A549 (cell line): ENCODE results near the gene MSMP. TPM values are rescaled to one million over a fixed set of nuclear protein-coding genes. Genes with fewer than 3 reads are reported as not detected.
A peak's percentile ranks its signal among the peaks of the same experiment; 100 is the strongest.

Experiments
- ATAC-seq, 2 experiments: fragments of 200-7000 bp in 1 of 2; fragments of >200 bp in 1 of 2; cut with Nextera tagmentation in 1 of 2; cut with Tn5 transposase in 1 of 2; 3 replicates each; pipeline versions ENCODE4 v1.8.0 to v1.9.1; 2018 to 2020; ENCODE audit warnings: mild to moderate bottlenecking in 1 of 2, moderate library complexity in 1 of 2
- CTCF ChIA-PET: fragments of 300-600 bp; sonication (Branson Sonifier 250); formaldehyde crosslinking; extraction: SDS; loops from one replicate; lab custom pipeline; 2021; ENCODE audit warnings: antibody characterized with exemption, inconsistent platforms; lab: Yijun Ruan, JAX
- POLR2A ChIA-PET: fragments of 350-600 bp; formaldehyde crosslinking; extraction: SDS; loops from one replicate; lab custom pipeline; 2021; ENCODE audit warnings: antibody characterized with exemption, inconsistent platforms; lab: Yijun Ruan, JAX
- DNase-seq, 2 experiments: peaks; one replicate each; pipeline versions ENCODE4 v3.0.0 to v3.0.0-alpha.2; 2011 to 2016; ENCODE audit warnings: low read depth in 1 of 2, low spot score in 1 of 2
- FAIRE-seq: peaks from 2 replicates; lab custom pipeline; 2011; peaks lifted over from hg19 to GRCh38; lab: Jason Lieb, UNC
- H3K27ac ChIP-seq, 2 experiments: fragments of >200 bp; sonication (Bioruptor Twin); formaldehyde crosslinking; 3 replicates each; pipeline ENCODE4 v1.5.1; 2016 to 2017
- H3K4me1 ChIP-seq: fragments of >200 bp; sonication (Bioruptor Twin); formaldehyde crosslinking; 3 replicates; pipeline ENCODE4 v1.6.1; 2016
- H3K4me2 ChIP-seq: fragments of >200 bp; sonication (Bioruptor Twin); formaldehyde crosslinking; 3 replicates; pipeline ENCODE4 v1.6.1; 2016
- H3K4me3 ChIP-seq: fragments of >200 bp; sonication (Bioruptor Twin); formaldehyde crosslinking; 3 replicates; pipeline ENCODE4 v1.5.1; 2016
- H3K9me3 ChIP-seq: fragments of >200 bp; sonication (Bioruptor Twin); formaldehyde crosslinking; 3 replicates; pipeline ENCODE4 v1.6.1; 2016
- CBX2 ChIP-seq: fragments of 200-600 bp; sonication (generic); IDR thresholded peaks from 2 replicates; pipeline ENCODE4 v1.6.1; 2016; ENCODE audit warnings: low read depth, mild to moderate bottlenecking, borderline replicate concordance
- CBX8 ChIP-seq: fragments of 200-600 bp; sonication (generic); IDR thresholded peaks from 2 replicates; pipeline ENCODE4 v1.6.1; 2016
- CEBPB ChIP-seq, 2 experiments: fragments of >200 bp in 1 of 2; sonication (Bioruptor Twin) in 1 of 2; formaldehyde crosslinking in 1 of 2; IDR thresholded peaks; 2 replicates each; pipeline ENCODE4 v1.6.1; 2012 to 2016
- EHF ChIP-seq: fragments of 250-450 bp; sonication (Bioruptor Pico); IDR thresholded peaks from 2 replicates; pipeline ENCODE4 v1.5.0; 2020; ENCODE audit warnings: mild to moderate bottlenecking
- EP300 ChIP-seq, 2 experiments: fragments of >200 bp; sonication (Bioruptor Twin); formaldehyde crosslinking; IDR thresholded peaks; 2 replicates in 1 of 2; 3 replicates in 1 of 2; pipeline ENCODE4 v1.6.1; 2016 to 2017
- ESRRA ChIP-seq: fragments of 150-350 bp; IDR thresholded peaks from 2 replicates; pipeline ENCODE4 v1.6.1; 2014; ENCODE audit warnings: mild to moderate bottlenecking, low read length, borderline replicate concordance
- FOSB ChIP-seq: fragments of 250-450 bp; sonication (Bioruptor Pico); IDR thresholded peaks from 2 replicates; pipeline ENCODE4 v1.5.0; 2020; ENCODE audit warnings: mild to moderate bottlenecking, moderate library complexity
- GATA3 ChIP-seq: IDR thresholded peaks from 2 replicates; pipeline ENCODE4 v1.6.1; 2012; ENCODE audit warnings: borderline replicate concordance
- HDAC2 ChIP-seq: fragments of 200-600 bp; sonication (generic); IDR thresholded peaks from 2 replicates; pipeline ENCODE4 v1.6.1; 2016
- HEYL ChIP-seq: fragments of 250-450 bp; sonication (Bioruptor Pico); IDR thresholded peaks from 2 replicates; pipeline ENCODE4 v1.8.0; 2021; ENCODE audit warnings: mild to moderate bottlenecking, moderate library complexity
- HMGXB4 ChIP-seq: fragments of 250-450 bp; sonication (Bioruptor Pico); IDR thresholded peaks from 2 replicates; pipeline ENCODE4 v1.5.0; 2021; ENCODE audit warnings: mild to moderate bottlenecking, moderate library complexity, borderline replicate concordance
- HOXB5 ChIP-seq: fragments of 250-450 bp; sonication (Bioruptor Pico); IDR thresholded peaks from 2 replicates; pipeline ENCODE4 v1.5.0; 2020; ENCODE audit warnings: mild to moderate bottlenecking, moderate library complexity
- JUN ChIP-seq, 2 experiments: fragments of >200 bp; sonication (Bioruptor Twin); formaldehyde crosslinking; IDR thresholded peaks; 2 replicates in 1 of 2; 3 replicates in 1 of 2; pipeline ENCODE4 v1.6.1; 2016 to 2017
- KDM1A ChIP-seq: fragments of 200-600 bp; sonication (generic); IDR thresholded peaks from 2 replicates; pipeline ENCODE4 v1.6.1; 2016; ENCODE audit warnings: low read depth, mild to moderate bottlenecking
- MAFK ChIP-seq: fragments of 450-650 bp; IDR thresholded peaks from 2 replicates; pipeline ENCODE4 v1.6.1; 2014; ENCODE audit not compliant: partially characterized antibody
- NPAS2 ChIP-seq: fragments of 250-450 bp; sonication (Bioruptor Pico); IDR thresholded peaks from 2 replicates; pipeline ENCODE4 v1.8.0; 2022; ENCODE audit warnings: mild to moderate bottlenecking, moderate library complexity, borderline replicate concordance
- POLR2AphosphoS2 ChIP-seq: conservative IDR thresholded peaks from 2 replicates; pipeline ENCODE4 v1.6.1; 2012; ENCODE audit warnings: low read length, improper control_type of control experiment, inconsistent platforms
- RNF2 ChIP-seq: fragments of 200-600 bp; sonication (generic); IDR thresholded peaks from 2 replicates; pipeline ENCODE4 v1.6.1; 2016; ENCODE audit warnings: low read depth, mild to moderate bottlenecking, antibody characterized with exemption, moderate library complexity, borderline replicate concordance
- TFCP2L1 ChIP-seq: fragments of 250-450 bp; sonication (Bioruptor Pico); IDR thresholded peaks from 2 replicates; pipeline ENCODE4 v1.5.0; 2021; ENCODE audit warnings: mild to moderate bottlenecking
- ZC3H11A ChIP-seq: fragments of 450-650 bp; IDR thresholded peaks from 2 replicates; pipeline ENCODE4 v1.6.1; 2014; ENCODE audit warnings: antibody characterized with exemption, mild to moderate bottlenecking
- ZNF302 ChIP-seq: fragments of 250-450 bp; sonication (Bioruptor Pico); IDR thresholded peaks from 2 replicates; pipeline ENCODE4 v1.9.0; 2021; ENCODE audit warnings: inconsistent platforms, mild to moderate bottlenecking, moderate library complexity
- ZSCAN20 ChIP-seq: fragments of 250-450 bp; sonication (Bioruptor Pico); IDR thresholded peaks from 2 replicates; pipeline ENCODE4 v1.8.0; 2022; ENCODE audit warnings: mild to moderate bottlenecking, moderate library complexity
- WGBS: methylation state at CpG from one replicate; pipeline ENCODE4 v1.1.6; 2017; ENCODE audit errors: missing lambda C conversion rate; 5-methylcytosine and 5-hydroxymethylcytosine counted together
- polyA plus RNA-seq, 4 experiments: library from polyadenylated mRNA; depleted of rRNA in 3 of 4; stranded (reverse); fragments of >200 nt; fragmentation: RNase III in 1 of 4; extraction: RNeasy Plus Mini Kit Qiagen cat#74134 plus additional on column Dnase treatment in 1 of 4; gene quantifications; 2 replicates in 3 of 4; 3 replicates in 1 of 4; pipeline ENCODE4 v1.2.3, GENCODE V29; 2011 to 2017

Gene MSMP
- polyA plus RNA-seq, 2 of the 4 experiments (the other 2 are of a cell fraction) = not detected

- Histone ChIP-seq H3K27ac (no peak overlapping the region), H3K4me1 (peaks cover 23% of the 10 kb centered on the region), H3K4me2 (no peak overlapping the region), H3K9me3 (no peaks in the 10 kb centered on the region), H3K4me3 (no peak overlapping the region)
- WGBS = 88% methylated on average over 1 of the region's 1 CpG
- DNase-seq (no peak), ATAC-seq (no peak), FAIRE-seq (no peak)
- no peak for TF ChIP-seq HDAC2
- no peak for TF ChIP-seq FOSB (CRISPR knock-in tag)
- no peak for TF ChIP-seq KDM1A
- no peak for TF ChIP-seq EHF (CRISPR knock-in tag)
- no peak for TF ChIP-seq HOXB5 (CRISPR knock-in tag)
- TF ChIP-seq HEYL (CRISPR knock-in tag) = no peak
- no peak for TF ChIP-seq POLR2AphosphoS2
- POLR2A ChIA-PET = no interaction called here
- CTCF ChIA-PET = interaction anchor here (0.8 to 13.6 kb wide), 8 partner anchors 12 to 74 kb away, joined by 3 to 122 read pairs (median 4); no protein-coding TSS in a partner anchor
Observed at GRCh38 chr9:35769763-35770162, 15.7 kb upstream of the MSMP start.

GRCh38 chr9:35767458-35767857 lies 13.4 kb upstream of the MSMP start:
- Histone ChIP-seq H3K9me3 (no peaks in the 10 kb centered on the region), H3K4me2 (no peak overlapping the region), H3K27ac (no peak overlapping the region), H3K4me3 (no peak overlapping the region), H3K4me1 (peaks cover 23% of the 10 kb centered on the region)
- CTCF ChIA-PET = interaction anchor here (0.7 to 13.6 kb wide), 4 partner anchors 18 to 188 kb away, joined by 3 to 122 read pairs (median 4); no protein-coding TSS in a partner anchor
- WGBS = 92% methylated on average over 1 of the region's 1 CpG
- TF ChIP-seq CEBPB (IDR thresholded peaks at IDR 0.05) = no peak
- TF ChIP-seq MAFK = peak; percentile 70
- no peak for TF ChIP-seq ESRRA
- no peak for TF ChIP-seq NPAS2 (CRISPR knock-in tag)
- TF ChIP-seq FOSB (CRISPR knock-in tag) = no peak
- FAIRE-seq (no peak), DNase-seq (no peak), ATAC-seq (no peak)
- POLR2A ChIA-PET = interaction anchor here (0.6 to 0.7 kb wide), 2 partner anchors 9 to 164 kb away, joined by 3 to 4 read pairs; no protein-coding TSS in a partner anchor

- ChIA-PET POLR2A (interaction anchor here (0.6 kb wide), 1 partner anchor 9 kb away, joined by 3 read pairs; no protein-coding TSS in a partner anchor), CTCF (interaction anchor here (0.7 to 13.6 kb wide), 3 partner anchors 18 to 115 kb away, joined by 3 to 122 read pairs (median 4); no protein-coding TSS in a partner anchor)
- Histone ChIP-seq H3K4me1 (peaks cover 19% of the 10 kb centered on the region), H3K4me3 (no peak overlapping the region), H3K27ac (no peak overlapping the region), H3K4me2 (no peak overlapping the region), H3K9me3 (no peaks in the 10 kb centered on the region)
- TF ChIP-seq CBX8 (no peak), ZNF302 (no peak), CEBPB (IDR thresholded peaks at IDR 0.05) (no peak), HMGXB4 (no peak), CBX2 (no peak), RNF2 (no peak), ZC3H11A (no peak), JUN (IDR thresholded peaks at IDR 0.05) (no peak), EHF (CRISPR knock-in tag) (no peak), HDAC2 (no peak), ZSCAN20 (CRISPR knock-in tag) (no peak), GATA3 (no peak), EP300 (IDR thresholded peaks at IDR 0.05) (no peak), TFCP2L1 (CRISPR knock-in tag) (no peak)
- DNase-seq (no peak), ATAC-seq (no peak), FAIRE-seq (no peak)
- WGBS = 89% methylated on average over 2 of the region's 2 CpGs
Observed at GRCh38 chr9:35766997-35767396, 12.9 kb upstream of the MSMP start.
